Measurements from ENCODE around the gene SLC48A1.

The SLC48A1 gene

DNA sequence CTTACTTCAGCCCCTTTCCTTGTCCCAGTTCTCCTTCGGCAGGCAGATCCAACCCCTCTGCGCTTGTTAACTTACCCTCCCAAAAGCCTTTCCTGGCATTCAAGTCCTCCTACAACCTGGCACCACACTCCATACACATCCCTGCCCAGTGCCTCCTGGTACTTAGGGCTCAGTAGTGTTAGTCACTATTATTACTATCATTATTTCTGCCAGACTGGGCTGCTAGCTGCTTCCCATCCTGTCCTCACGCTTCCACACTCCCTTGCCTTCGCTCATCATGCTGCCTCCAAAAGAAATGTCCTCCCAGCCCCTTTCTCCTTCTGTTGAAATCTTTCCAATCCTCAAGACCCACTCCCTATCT is 48.3 kb downstream of the SLC48A1 start:
- H3K27me3 ChIP-seq (ENCODE audit: control insufficient read depth in 1 of 2, insufficient read depth in 2 of 2, low read length in 2 of 2) = no peaks in the 10 kb centered on the region
- H3K27ac ChIP-seq (ENCODE audit: low read length) = peak overlapping the region; percentile 98
- no peaks in the 10 kb centered on the region for H3K9me3 ChIP-seq (ENCODE audit: control insufficient read depth in 2 of 2, low read length in 2 of 2)
- H3K9ac ChIP-seq (ENCODE audit: low read length in 2 of 2) = peak overlapping the region; percentile 84 to 99
- no peaks in the 10 kb centered on the region for H3K36me3 ChIP-seq (ENCODE audit: control insufficient read depth in 2 of 2, insufficient read depth in 2 of 2, low read length in 2 of 2)
- H3K4me1 ChIP-seq (ENCODE audit: control insufficient read depth, insufficient read depth, low read length) = peaks cover 77% of the 10 kb centered on the region
- peak overlapping the region in 1 of 2 donors; percentile 93 for H3K4me3 ChIP-seq (ENCODE audit: low read length in 2 of 2)

DNA sequence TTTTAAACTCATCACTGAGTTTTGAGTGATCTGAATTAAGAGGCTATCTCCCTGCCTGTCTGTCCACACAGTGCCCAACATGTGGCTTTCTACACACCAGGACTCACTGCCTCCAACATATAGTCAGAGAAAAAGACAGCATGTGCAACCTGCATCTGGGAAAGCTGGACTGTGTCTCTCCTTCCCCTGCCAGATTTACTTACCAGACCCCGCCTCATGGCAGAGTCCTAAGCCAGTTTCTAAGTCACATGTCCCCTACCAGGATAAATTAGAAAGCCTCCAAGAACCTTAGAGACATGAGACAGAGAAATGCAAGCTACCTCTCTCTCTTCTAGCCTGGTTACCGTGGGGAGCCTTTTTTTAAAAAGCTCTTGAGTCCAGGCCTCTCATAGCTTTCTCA is 49.4 kb downstream of the SLC48A1 start:
- Histone ChIP-seq H3K4me1 (ENCODE audit: control insufficient read depth, insufficient read depth, low read length) (peaks cover 73% of the 10 kb centered on the region), H3K27ac (ENCODE audit: low read length) (peak overlapping the region; percentile 98), H3K36me3 (ENCODE audit: control insufficient read depth in 2 of 2, insufficient read depth in 2 of 2, low read length in 2 of 2) (no peaks in the 10 kb centered on the region)

DNA sequence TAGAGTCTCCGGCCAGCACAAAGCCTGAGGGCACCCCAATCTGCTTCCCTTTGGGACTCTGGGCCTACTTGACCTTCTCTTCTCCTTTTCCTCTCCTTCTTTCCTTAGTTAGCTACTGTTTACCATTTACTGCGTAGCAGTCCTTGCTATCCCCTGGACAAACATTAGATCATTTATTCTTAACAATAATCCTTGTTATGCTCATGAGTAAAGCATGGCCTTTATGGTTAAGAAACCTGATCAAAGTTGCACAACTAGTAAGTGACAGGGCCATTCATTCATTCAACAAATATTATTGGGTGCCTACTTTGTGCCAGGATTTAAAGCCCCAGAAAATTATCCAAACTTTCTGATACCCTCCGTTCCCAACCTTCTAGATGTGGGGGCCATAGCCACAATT is 49.8 kb downstream of the SLC48A1 start:
- Histone ChIP-seq H3K36me3 (ENCODE audit: control insufficient read depth in 2 of 2, insufficient read depth in 2 of 2, low read length in 2 of 2) (no peaks in the 10 kb centered on the region), H3K27ac (ENCODE audit: low read length) (peak overlapping the region; percentile 98), H3K4me3 (ENCODE audit: low read length in 2 of 2) (no peak overlapping the region), H3K9ac (ENCODE audit: low read length in 2 of 2) (peak overlapping the region in 1 of 2 donors; percentile 36), H3K9me3 (ENCODE audit: control insufficient read depth in 2 of 2, low read length in 2 of 2) (no peaks in the 10 kb centered on the region), H3K4me1 (ENCODE audit: control insufficient read depth, insufficient read depth, low read length) (peaks cover 70% of the 10 kb centered on the region), H3K27me3 (ENCODE audit: control insufficient read depth in 1 of 2, insufficient read depth in 2 of 2, low read length in 2 of 2) (no peaks in the 10 kb centered on the region)

More for the DNA sequence above, 49.4 kb downstream of the SLC48A1 start:
- no peak overlapping the region for H3K4me3 ChIP-seq (ENCODE audit: low read length in 2 of 2)
- H3K9ac ChIP-seq (ENCODE audit: low read length in 2 of 2) = peak overlapping the region in 1 of 2 donors; percentile 36
- H3K9me3 ChIP-seq (ENCODE audit: control insufficient read depth in 2 of 2, low read length in 2 of 2) = no peaks in the 10 kb centered on the region
- H3K27me3 ChIP-seq (ENCODE audit: control insufficient read depth in 1 of 2, insufficient read depth in 2 of 2, low read length in 2 of 2) = no peaks in the 10 kb centered on the region

DNA sequence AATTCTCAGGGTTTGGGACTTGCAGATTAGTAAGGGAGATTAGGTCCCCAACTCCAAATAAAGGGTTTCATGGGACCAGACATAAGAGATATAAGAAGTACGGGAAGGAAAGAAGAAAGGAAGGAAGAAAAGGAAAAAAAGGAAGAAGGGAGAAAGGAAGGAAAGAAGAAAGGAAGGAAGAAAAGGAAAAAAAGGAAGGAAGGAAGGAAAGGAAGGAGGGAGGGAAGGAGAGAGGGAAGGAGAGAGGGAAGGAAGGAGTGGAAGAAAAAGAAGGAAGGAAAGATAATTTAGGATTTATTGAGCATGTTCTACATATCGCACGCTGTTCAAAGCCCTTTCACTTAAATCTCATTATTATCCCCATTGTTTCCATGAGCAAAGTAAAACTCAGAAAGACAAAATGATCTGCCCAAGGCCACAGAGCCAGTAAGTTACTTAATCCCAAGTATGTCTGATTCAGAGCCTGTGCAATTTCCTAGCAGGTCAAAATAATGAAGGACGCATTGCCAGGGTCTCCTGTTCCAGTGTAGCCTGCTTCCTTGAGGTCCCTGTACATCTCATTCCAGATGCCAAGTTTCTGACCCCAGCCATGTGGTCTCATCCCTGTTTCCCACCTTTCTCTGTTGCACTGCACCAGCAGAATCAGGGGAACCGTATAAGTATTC is 50.5 kb downstream of the SLC48A1 start:
- H3K27ac ChIP-seq (ENCODE audit: low read length) = peak overlapping the region; percentile 98
- H3K9ac ChIP-seq (ENCODE audit: low read length in 2 of 2) = no peak overlapping the region
- peaks cover 70% of the 10 kb centered on the region for H3K4me1 ChIP-seq (ENCODE audit: control insufficient read depth, insufficient read depth, low read length)
- no peaks in the 10 kb centered on the region for H3K27me3 ChIP-seq (ENCODE audit: control insufficient read depth in 1 of 2, insufficient read depth in 2 of 2, low read length in 2 of 2)
- no peak overlapping the region for H3K4me3 ChIP-seq (ENCODE audit: low read length in 2 of 2)
- no peaks in the 10 kb centered on the region for H3K9me3 ChIP-seq (ENCODE audit: control insufficient read depth in 2 of 2, low read length in 2 of 2)
- no peaks in the 10 kb centered on the region for H3K36me3 ChIP-seq (ENCODE audit: control insufficient read depth in 2 of 2, insufficient read depth in 2 of 2, low read length in 2 of 2)

DNA sequence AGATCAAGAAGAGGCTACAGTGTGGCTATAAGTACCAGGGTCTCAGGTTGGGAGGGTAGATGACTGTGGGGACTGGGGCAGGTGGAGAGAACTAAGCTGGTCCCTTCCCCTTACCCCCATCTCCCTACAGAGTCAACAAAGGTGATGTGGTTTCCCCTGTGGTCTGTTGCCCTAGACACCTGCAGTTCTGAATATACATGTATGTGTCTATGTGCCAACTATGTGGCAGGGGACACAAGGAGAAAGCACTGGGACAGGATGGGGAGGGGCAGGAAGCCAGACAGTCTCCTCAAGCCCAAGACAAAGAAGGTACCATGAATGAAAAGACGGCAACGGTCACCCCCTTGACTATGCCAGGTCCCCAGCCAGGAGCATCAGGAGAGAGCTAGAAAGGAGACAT is 51.2 kb downstream of the SLC48A1 start:
- no peak overlapping the region for H3K4me3 ChIP-seq (ENCODE audit: low read length in 2 of 2)
- no peak overlapping the region for H3K9ac ChIP-seq (ENCODE audit: low read length in 2 of 2)
- H3K27ac ChIP-seq (ENCODE audit: low read length) = peak overlapping the region; percentile 98
- no peaks in the 10 kb centered on the region for H3K27me3 ChIP-seq (ENCODE audit: control insufficient read depth in 1 of 2, insufficient read depth in 2 of 2, low read length in 2 of 2)
- H3K4me1 ChIP-seq (ENCODE audit: control insufficient read depth, insufficient read depth, low read length) = peaks cover 70% of the 10 kb centered on the region
- H3K9me3 ChIP-seq (ENCODE audit: control insufficient read depth in 2 of 2, low read length in 2 of 2) = no peaks in the 10 kb centered on the region
- H3K36me3 ChIP-seq (ENCODE audit: control insufficient read depth in 2 of 2, insufficient read depth in 2 of 2, low read length in 2 of 2) = no peaks in the 10 kb centered on the region

DNA sequence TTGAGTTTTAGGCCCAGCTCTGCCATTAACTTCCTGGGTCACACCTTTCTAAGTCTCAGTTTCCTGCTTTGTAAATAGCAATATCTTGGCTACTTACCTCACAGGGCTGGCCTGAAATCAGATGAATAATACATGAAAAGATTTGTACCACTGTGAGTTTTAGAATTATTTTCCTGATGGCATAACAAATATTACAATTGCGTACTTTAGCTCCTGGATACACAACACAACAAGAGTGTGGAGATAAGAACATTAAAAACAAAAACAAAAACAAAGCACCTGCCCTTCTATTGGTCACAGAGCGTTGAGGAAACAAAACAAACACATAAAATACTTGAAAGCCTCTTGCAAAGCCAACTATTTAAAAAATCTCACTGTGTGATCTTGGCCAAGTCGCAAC is 51.6 kb downstream of the SLC48A1 start:
- H3K4me1 ChIP-seq (ENCODE audit: control insufficient read depth, insufficient read depth, low read length) = peaks cover 74% of the 10 kb centered on the region
- H3K9ac ChIP-seq (ENCODE audit: low read length in 2 of 2) = peak overlapping the region in 1 of 2 donors; percentile 30
- H3K27ac ChIP-seq (ENCODE audit: low read length) = peak overlapping the region; percentile 98
- no peaks in the 10 kb centered on the region for H3K27me3 ChIP-seq (ENCODE audit: control insufficient read depth in 1 of 2, insufficient read depth in 2 of 2, low read length in 2 of 2)
- H3K9me3 ChIP-seq (ENCODE audit: control insufficient read depth in 2 of 2, low read length in 2 of 2) = no peaks in the 10 kb centered on the region
- no peak overlapping the region for H3K4me3 ChIP-seq (ENCODE audit: low read length in 2 of 2)
- no peaks in the 10 kb centered on the region for H3K36me3 ChIP-seq (ENCODE audit: control insufficient read depth in 2 of 2, insufficient read depth in 2 of 2, low read length in 2 of 2)

DNA sequence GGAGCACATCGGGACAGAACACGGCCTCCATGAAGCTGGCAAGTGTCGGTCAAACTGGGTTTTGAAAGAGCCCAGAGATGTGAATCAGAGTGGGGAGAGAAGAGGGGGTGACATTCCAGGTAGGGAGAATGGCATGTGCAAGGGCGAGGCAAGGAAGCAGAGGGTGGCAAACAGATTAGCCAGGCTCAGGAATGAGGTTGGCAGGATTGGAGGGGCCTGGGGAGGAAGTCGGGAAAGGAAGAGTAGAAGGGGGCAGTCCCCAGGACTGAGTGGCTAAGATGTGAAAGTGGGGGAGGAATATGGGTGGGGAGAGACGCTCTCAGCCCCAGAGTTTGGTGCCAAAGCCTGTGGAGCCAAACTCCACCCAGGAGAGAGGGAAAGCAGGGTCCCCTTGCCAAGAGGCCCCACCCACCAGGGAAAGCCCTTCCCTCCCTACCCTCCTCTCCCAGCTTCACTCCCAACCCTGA is 52.2 kb downstream of the SLC48A1 start:
- Histone ChIP-seq H3K9me3 (ENCODE audit: control insufficient read depth in 2 of 2, low read length in 2 of 2) (no peaks in the 10 kb centered on the region), H3K4me1 (ENCODE audit: control insufficient read depth, insufficient read depth, low read length) (peaks cover 73% of the 10 kb centered on the region), H3K9ac (ENCODE audit: low read length in 2 of 2) (peak overlapping the region; percentile 30 to 47), H3K4me3 (ENCODE audit: low read length in 2 of 2) (peak overlapping the region in 1 of 2 donors; percentile 52), H3K27me3 (ENCODE audit: control insufficient read depth in 1 of 2, insufficient read depth in 2 of 2, low read length in 2 of 2) (no peaks in the 10 kb centered on the region), H3K36me3 (ENCODE audit: control insufficient read depth in 2 of 2, insufficient read depth in 2 of 2, low read length in 2 of 2) (no peaks in the 10 kb centered on the region), H3K27ac (ENCODE audit: low read length) (peak overlapping the region; percentile 98)

DNA sequence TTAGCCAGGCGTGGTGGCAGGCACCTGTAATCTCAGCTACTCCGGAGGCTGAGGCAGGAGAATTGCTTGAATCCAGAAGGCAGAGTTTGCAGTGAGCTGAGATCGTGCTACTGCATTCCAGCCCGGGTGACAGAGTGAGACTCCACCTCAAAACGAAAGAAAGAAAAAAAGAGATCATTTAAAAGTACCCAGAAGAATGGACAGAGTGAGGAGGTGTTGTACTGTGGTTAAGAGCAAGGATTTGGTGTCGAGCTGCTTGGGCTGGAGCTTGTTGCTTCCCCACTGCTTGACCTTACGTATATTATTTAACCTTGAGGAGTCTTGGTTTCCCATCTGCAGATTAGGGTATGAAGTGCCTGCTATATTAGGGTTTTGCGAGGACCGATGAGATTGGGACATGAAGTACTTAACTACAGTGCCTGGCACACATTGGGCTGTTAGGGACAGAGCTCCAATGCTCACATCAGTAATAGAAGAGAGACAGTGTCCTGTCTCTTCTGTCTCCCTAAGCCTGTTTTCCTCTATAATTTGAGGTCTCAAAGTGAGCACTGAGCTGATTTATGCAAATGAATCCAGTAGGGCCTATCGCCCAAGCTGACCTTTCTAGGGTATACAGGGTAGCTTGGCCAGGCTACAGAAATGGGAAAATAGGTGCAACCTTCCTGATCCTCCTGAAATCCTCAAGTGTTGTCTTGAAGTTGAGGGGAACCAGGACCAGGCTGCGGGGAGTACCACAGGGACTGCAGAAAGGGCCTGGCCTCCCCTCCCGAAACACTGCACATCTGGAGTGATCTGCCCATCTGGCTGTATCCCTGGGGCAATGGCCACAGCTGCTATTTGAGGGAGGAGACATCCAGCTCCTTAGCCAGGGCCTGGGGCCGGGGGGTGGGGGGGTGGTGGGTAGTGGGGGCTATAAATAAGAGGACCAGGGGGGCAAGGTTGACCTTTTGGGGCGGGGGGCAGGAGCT is 55.3 kb downstream of the SLC48A1 start:
- H3K4me1 ChIP-seq (ENCODE audit: control insufficient read depth, insufficient read depth, low read length) = peaks cover 48% of the 10 kb centered on the region

DNA sequence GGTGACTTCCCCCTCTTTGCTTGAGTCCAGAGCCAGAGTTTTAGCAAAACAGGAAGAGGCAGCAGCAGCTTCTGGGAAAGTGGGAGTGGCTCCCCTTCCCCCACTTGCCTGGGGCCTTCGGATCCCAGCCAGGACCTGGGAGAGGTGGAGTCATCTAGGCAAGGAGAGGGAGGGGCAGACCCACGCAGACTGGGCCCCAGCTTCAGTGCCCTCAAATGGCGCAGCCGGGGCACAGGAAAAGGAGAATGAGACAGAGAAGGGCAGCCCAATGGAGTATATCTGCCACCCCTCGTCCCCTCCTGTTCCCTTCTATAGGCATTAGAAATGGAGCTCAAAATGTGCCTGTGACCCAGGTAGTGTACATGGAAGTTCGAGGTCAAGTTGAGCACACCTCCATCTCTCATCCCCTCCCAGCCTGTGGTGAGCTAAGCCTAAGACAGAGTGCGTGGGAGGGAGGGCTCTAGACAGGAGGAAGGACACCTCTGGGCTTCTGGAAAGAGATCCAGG is 56.0 kb downstream of the SLC48A1 start:
- Histone ChIP-seq H3K27ac (ENCODE audit: low read length) (peak overlapping the region; percentile 82), H3K36me3 (ENCODE audit: control insufficient read depth in 2 of 2, insufficient read depth in 2 of 2, low read length in 2 of 2) (no peaks in the 10 kb centered on the region), H3K27me3 (ENCODE audit: control insufficient read depth in 1 of 2, insufficient read depth in 2 of 2, low read length in 2 of 2) (no peaks in the 10 kb centered on the region), H3K9ac (ENCODE audit: low read length in 2 of 2) (peak overlapping the region; percentile 13 to 60), H3K9me3 (ENCODE audit: control insufficient read depth in 2 of 2, low read length in 2 of 2) (no peaks in the 10 kb centered on the region), H3K4me3 (ENCODE audit: low read length in 2 of 2) (peak overlapping the region; percentile 18 to 49), H3K4me1 (ENCODE audit: control insufficient read depth, insufficient read depth, low read length) (peaks cover 46% of the 10 kb centered on the region)

More for the DNA sequence above, 55.3 kb downstream of the SLC48A1 start:
- Histone ChIP-seq H3K27me3 (ENCODE audit: control insufficient read depth in 1 of 2, insufficient read depth in 2 of 2, low read length in 2 of 2) (no peaks in the 10 kb centered on the region), H3K9me3 (ENCODE audit: control insufficient read depth in 2 of 2, low read length in 2 of 2) (no peaks in the 10 kb centered on the region), H3K36me3 (ENCODE audit: control insufficient read depth in 2 of 2, insufficient read depth in 2 of 2, low read length in 2 of 2) (no peaks in the 10 kb centered on the region), H3K27ac (ENCODE audit: low read length) (peak overlapping the region; percentile 82), H3K9ac (ENCODE audit: low read length in 2 of 2) (peak overlapping the region; percentile 13 to 26), H3K4me3 (ENCODE audit: low read length in 2 of 2) (peak overlapping the region in 1 of 2 donors; percentile 44)

DNA sequence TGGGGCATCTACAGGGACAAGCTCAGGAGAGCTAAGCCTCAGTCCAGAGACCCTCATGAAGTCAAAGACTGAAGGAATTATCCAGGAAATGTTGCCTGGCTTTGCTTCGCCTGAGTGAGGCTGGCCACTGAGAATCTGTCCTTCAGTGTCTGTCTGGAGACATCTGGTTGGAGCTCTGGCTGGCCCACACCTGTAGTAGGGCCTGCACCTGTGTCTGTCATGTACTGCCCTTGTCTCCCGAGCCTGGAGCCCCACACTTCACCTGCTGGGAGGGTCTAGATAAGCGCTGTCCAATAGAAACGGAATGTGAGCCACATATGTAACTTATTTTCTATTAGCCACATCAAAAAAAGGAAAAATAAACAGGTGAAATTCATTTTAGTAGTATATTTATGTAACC is 56.5 kb downstream of the SLC48A1 start:
- Histone ChIP-seq H3K4me3 (ENCODE audit: low read length in 2 of 2) (peak overlapping the region in 1 of 2 donors; percentile 49), H3K27me3 (ENCODE audit: control insufficient read depth in 1 of 2, insufficient read depth in 2 of 2, low read length in 2 of 2) (no peaks in the 10 kb centered on the region), H3K9ac (ENCODE audit: low read length in 2 of 2) (peak overlapping the region in 1 of 2 donors; percentile 60), H3K36me3 (ENCODE audit: control insufficient read depth in 2 of 2, insufficient read depth in 2 of 2, low read length in 2 of 2) (no peaks in the 10 kb centered on the region), H3K9me3 (ENCODE audit: control insufficient read depth in 2 of 2, low read length in 2 of 2) (no peaks in the 10 kb centered on the region), H3K4me1 (ENCODE audit: control insufficient read depth, insufficient read depth, low read length) (peaks cover 41% of the 10 kb centered on the region), H3K27ac (ENCODE audit: low read length) (peak overlapping the region; percentile 82)
